B cell (primary cell): ENCODE measurements around the gene A2ML1. TPM values are rescaled to one million over a fixed set of nuclear protein-coding genes. Genes with fewer than 3 reads are reported as not detected.

Source experiments
- ATAC-seq: fragments of 200-7000 bp; cut with Tn5 transposase; one replicate; pipeline ENCODE4 v1.10.0; 2021; ENCODE audit warnings: low read depth, mild to moderate bottlenecking, moderate number of reproducible peaks, moderate library complexity
- CTCF ChIA-PET: fragments of 350-600 bp; sonication (Branson Sonifier 250); formaldehyde crosslinking; loops from one replicate; lab custom pipeline; 2021; ENCODE audit warnings: antibody characterized with exemption, inconsistent platforms; lab: Charles Lee
- POLR2A ChIA-PET: fragments of 350-600 bp; sonication (Branson Sonifier 250); formaldehyde crosslinking; loops from one replicate; lab custom pipeline; 2021; ENCODE audit warnings: antibody characterized with exemption; lab: Charles Lee
- DNase-seq: peaks from one replicate; pipeline ENCODE4 v3.0.0; 2013
- H2AFZ ChIP-seq: 2 replicates; pipeline ENCODE4 v1.6.1; 2012; ENCODE audit warnings: mild to moderate bottlenecking, low read depth, low read length; ENCODE audit not compliant: insufficient read depth, poor library complexity, severe bottlenecking
- H3K27ac ChIP-seq, 2 donors: 1 replicate in 1 of 2; 2 replicates in 1 of 2; pipeline ENCODE4 v1.5.1; 2012 to 2013; ENCODE audit warnings: low read length in 2 of 2, mild to moderate bottlenecking in 2 of 2, moderate library complexity in 1 of 2
- H3K27me3 ChIP-seq, 4 experiments: fragments of 200-600 bp in 1 of 4; sonication (generic) in 1 of 4; replicated peaks in 1 of 4; 1 replicate in 2 of 4; 2 replicates in 2 of 4; pipeline versions ENCODE4 v1.6.1 to v1.7.0; 2013 to 2016; ENCODE audit warnings: low read length in 3 of 4, mild to moderate bottlenecking in 2 of 4, mixed read lengths in 1 of 4, moderate library complexity in 1 of 4; ENCODE audit not compliant: insufficient read depth in 4 of 4, control insufficient read depth in 3 of 4; ENCODE audit errors: control extremely low read depth in 1 of 4
- H3K36me3 ChIP-seq, 2 experiments: replicated peaks in 1 of 2; 1 replicate in 1 of 2; 2 replicates in 1 of 2; pipeline versions ENCODE4 v1.6.1 to v1.7.1; 2013; ENCODE audit warnings: low read length in 1 of 2; ENCODE audit not compliant: insufficient read depth in 2 of 2, control insufficient read depth in 1 of 2; ENCODE audit errors: control extremely low read depth in 1 of 2, extremely low read depth in 1 of 2
- H3K4me1 ChIP-seq, 2 donors: fragments of 200-600 bp in 1 of 2; sonication (generic) in 1 of 2; 1 replicate in 1 of 2; 2 replicates in 1 of 2; pipeline versions ENCODE4 v1.5.1 to v1.6.1; 2013 to 2017; ENCODE audit warnings: low read length in 2 of 2; ENCODE audit not compliant: control insufficient read depth in 2 of 2, insufficient read depth in 2 of 2
- H3K4me2 ChIP-seq: replicated peaks from 2 replicates; pipeline ENCODE3; 2012; ENCODE audit warnings: mild to moderate bottlenecking, low read depth, low read length; ENCODE audit not compliant: poor library complexity, severe bottlenecking
- H3K4me3 ChIP-seq, 5 experiments: fragments of 200-600 bp in 1 of 5; sonication (generic) in 1 of 5; 1 replicate in 3 of 5; 2 replicates in 2 of 5; pipeline versions ENCODE4 v1.5.1 to v1.7.0; 2011 to 2016; ENCODE audit warnings: low read length in 4 of 5, mild to moderate bottlenecking in 4 of 5, low read depth in 2 of 5, control low read depth in 1 of 5, moderate library complexity in 1 of 5; ENCODE audit not compliant: insufficient read depth in 1 of 5; ENCODE audit errors: control extremely low read depth in 1 of 5, extremely low read depth in 1 of 5
- H3K79me2 ChIP-seq: fragments of 200-600 bp; sonication (generic); one replicate; pipeline ENCODE4 v1.6.0; 2016; ENCODE audit warnings: low read length; ENCODE audit not compliant: control insufficient read depth, insufficient read depth
- H3K9ac ChIP-seq: fragments of 200-600 bp; sonication (generic); 2 replicates; pipeline ENCODE4 v1.6.1; 2017; ENCODE audit warnings: mild to moderate bottlenecking, low read length, moderate library complexity
- H3K9me3 ChIP-seq, 3 donors: one replicate each; pipeline versions ENCODE4 v1.6.1 to v1.7.1; 2013; ENCODE audit warnings: low read length in 2 of 3; ENCODE audit not compliant: control insufficient read depth in 2 of 3, insufficient read depth in 1 of 3; ENCODE audit errors: control extremely low read depth in 1 of 3
- H4K20me1 ChIP-seq: 2 replicates; pipeline ENCODE4 v1.6.0; 2012; ENCODE audit warnings: mild to moderate bottlenecking, low read length; ENCODE audit not compliant: insufficient read depth, control insufficient read depth, poor library complexity, severe bottlenecking
- H3K27ac Mint-ChIP-seq: one replicate; pipeline ENCODE4 v1.8.0; 2021; ENCODE audit warnings: mixed read lengths
- H3K27me3 Mint-ChIP-seq: one replicate; pipeline ENCODE4 v1.8.0; 2021; ENCODE audit warnings: mixed read lengths
- H3K4me1 Mint-ChIP-seq: one replicate; pipeline ENCODE4 v1.8.0; 2021; ENCODE audit warnings: mixed read lengths
- H3K4me3 Mint-ChIP-seq: one replicate; pipeline ENCODE4 v1.8.0; 2021; ENCODE audit warnings: mixed read lengths
- H3K9me3 Mint-ChIP-seq: one replicate; pipeline ENCODE4 v1.8.0; 2022; ENCODE audit warnings: mixed read lengths; ENCODE audit not compliant: insufficient read depth
- EZH2 ChIP-seq: IDR thresholded peaks from 2 replicates; pipeline ENCODE4 v1.6.1; 2012; ENCODE audit warnings: borderline replicate concordance, low read depth, mild to moderate bottlenecking, moderate library complexity, low read length; ENCODE audit not compliant: insufficient read depth, poor library complexity, severe bottlenecking
- WGBS: methylation state at CpG from one replicate; pipeline ENCODE4 v1.1.5; 2013; ENCODE audit warnings: missing lambda C conversion rate; ENCODE audit not compliant: insufficient coverage; 5-methylcytosine and 5-hydroxymethylcytosine counted together
- intact Hi-C: fragments of 100-400 bp; cut with micrococcal nuclease; formaldehyde crosslinking; loops from one replicate; pipeline ENCODE4 v1.10.0; 2022
- polyA plus RNA-seq: library from polyadenylated mRNA; depleted of rRNA; stranded (reverse); fragments of >200 nt; gene quantifications from 2 replicates; pipeline ENCODE4 v1.2.3, GENCODE V29; 2012
- total RNA-seq, 2 donors: library from RNA; stranded (reverse); fragments of 120-200 nt in 1 of 2; gene quantifications; 1 replicate in 1 of 2; 2 replicates in 1 of 2; pipeline versions ENCODE4 v1.2.3 to v1.2.4, GENCODE V29; 2013 to 2022
- TF ChIP-seq, protein P1 (sequence below): fragments of 200-600 bp; IDR thresholded peaks from one replicate; pipeline ENCODE4 v1.8.0; 2022; ENCODE audit warnings: antibody characterized with exemption, mild to moderate bottlenecking

Gene A2ML1
- total and polyA plus RNA-seq, 2 donors (not counting 1 experiment from before 2014, with no cell fraction given) = not detected

- Histone ChIP-seq H3K4me1 (peaks cover 20 to 22% of the 10 kb centered on the region in 2 donors), H4K20me1 (no peaks in the 10 kb centered on the region), H3K36me3 (peaks cover 1 to 13% of the 10 kb centered on the region in 2 experiments), H3K4me2 (peak overlapping the region; percentile 74), H3K9ac (peak overlapping the region; percentile 67), H3K27me3 (no peaks in the 10 kb centered on the region), H2AFZ (peak overlapping the region; percentile 82), H3K9me3 (no peaks in the 10 kb centered on the region), H3K79me2 (peaks cover 22% of the 10 kb centered on the region), H3K27ac (peak overlapping the region; percentile 31 to 47), H3K4me3 (peak overlapping the region; percentile 64 to 87 (median 75))
- TF ChIP-seq EZH2 = no peak
- TF ChIP-seq, protein P1, sequence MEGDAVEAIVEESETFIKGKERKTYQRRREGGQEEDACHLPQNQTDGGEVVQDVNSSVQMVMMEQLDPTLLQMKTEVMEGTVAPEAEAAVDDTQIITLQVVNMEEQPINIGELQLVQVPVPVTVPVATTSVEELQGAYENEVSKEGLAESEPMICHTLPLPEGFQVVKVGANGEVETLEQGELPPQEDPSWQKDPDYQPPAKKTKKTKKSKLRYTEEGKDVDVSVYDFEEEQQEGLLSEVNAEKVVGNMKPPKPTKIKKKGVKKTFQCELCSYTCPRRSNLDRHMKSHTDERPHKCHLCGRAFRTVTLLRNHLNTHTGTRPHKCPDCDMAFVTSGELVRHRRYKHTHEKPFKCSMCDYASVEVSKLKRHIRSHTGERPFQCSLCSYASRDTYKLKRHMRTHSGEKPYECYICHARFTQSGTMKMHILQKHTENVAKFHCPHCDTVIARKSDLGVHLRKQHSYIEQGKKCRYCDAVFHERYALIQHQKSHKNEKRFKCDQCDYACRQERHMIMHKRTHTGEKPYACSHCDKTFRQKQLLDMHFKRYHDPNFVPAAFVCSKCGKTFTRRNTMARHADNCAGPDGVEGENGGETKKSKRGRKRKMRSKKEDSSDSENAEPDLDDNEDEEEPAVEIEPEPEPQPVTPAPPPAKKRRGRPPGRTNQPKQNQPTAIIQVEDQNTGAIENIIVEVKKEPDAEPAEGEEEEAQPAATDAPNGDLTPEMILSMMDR = no peak
- POLR2A ChIA-PET = interaction anchor here (2.3 kb wide), 1 partner anchor 35 kb away, joined by 7 read pairs; the partner anchor contains the start of gene M6PR
- intact Hi-C loops = loop anchor here (1.0 to 10.0 kb wide), 4 partner anchors 25 to 218 kb away; partner anchors contain the start of genes M6PR and RIMKLB
- Mint-ChIP-seq H3K27ac (no peak overlapping the region), H3K27me3 (no peaks in the 10 kb centered on the region), H3K4me3 (no peak overlapping the region), H3K9me3 (no peaks in the 10 kb centered on the region), H3K4me1 (peaks cover 26% of the 10 kb centered on the region)
- ATAC-seq (peak; percentile 80), DNase-seq (peak; percentile 79)
- CTCF ChIA-PET = interaction anchor here (0.9 to 2.2 kb wide), 4 partner anchors 25 to 123 kb away, joined by 3 to 8 read pairs (median 5); no protein-coding TSS in a partner anchor
- 7% methylated on average over 30 of the region's 35 CpGs for WGBS
These were observed 92.5 kb downstream of the A2ML1 start for GRCh38 chr12:8914716-8915526.

- no peaks in the 10 kb centered on the region for H3K9me3 Mint-ChIP-seq
These were observed 93.7 kb downstream of the A2ML1 start for GRCh38 chr12:8916154-8916553.

More at GRCh38 chr12:8916154-8916553, 93.7 kb downstream of the A2ML1 start:
- H3K27ac Mint-ChIP-seq = no peak overlapping the region
- intact Hi-C loops = loop anchor here (10.0 kb wide), 1 partner anchor 119 kb away; no protein-coding TSS in a partner anchor
- no peak overlapping the region for H3K4me3 Mint-ChIP-seq
- Histone ChIP-seq H3K4me2 (no peak overlapping the region), H3K27me3 (no peaks in the 10 kb centered on the region), H3K79me2 (peaks cover 22% of the 10 kb centered on the region), H3K9ac (no peak overlapping the region), H3K9me3 (no peaks in the 10 kb centered on the region), H3K27ac (no peak overlapping the region), H3K4me1 (peaks cover 20 to 22% of the 10 kb centered on the region in 2 donors), H2AFZ (no peak overlapping the region), H4K20me1 (no peaks in the 10 kb centered on the region), H3K36me3 (peaks cover 1 to 22% of the 10 kb centered on the region in 2 experiments), H3K4me3 (no peak overlapping the region)
- peaks cover 22% of the 10 kb centered on the region for H3K4me1 Mint-ChIP-seq
- ATAC-seq = no peak
- POLR2A ChIA-PET = interaction anchor here (0.6 kb wide), 1 partner anchor 937 kb away, joined by 3 read pairs; no protein-coding TSS in a partner anchor
- H3K27me3 Mint-ChIP-seq = no peaks in the 10 kb centered on the region
- TF ChIP-seq EZH2 = no peak
- TF ChIP-seq, protein P1 = no peak
- no peak for DNase-seq
- CTCF ChIA-PET = interaction anchor here (0.8 to 1.8 kb wide), 3 partner anchors 27 to 133 kb away, joined by 3 to 4 read pairs (median 4); no protein-coding TSS in a partner anchor
